Measurements from ENCODE around the gene ZNF83. TPM values are rescaled to one million over a fixed set of nuclear protein-coding genes. Genes with fewer than 3 reads are reported as not detected.
"Not testable (repeated sequence)": the region's sequence is repeated elsewhere in the genome, so short reads cannot be mapped to it uniquely, and the experiment has no call there.

Gene ZNF83
- total and polyA plus RNA-seq, 2 experiments from 2014 or later = 33.1 to 134 TPM

DNA sequence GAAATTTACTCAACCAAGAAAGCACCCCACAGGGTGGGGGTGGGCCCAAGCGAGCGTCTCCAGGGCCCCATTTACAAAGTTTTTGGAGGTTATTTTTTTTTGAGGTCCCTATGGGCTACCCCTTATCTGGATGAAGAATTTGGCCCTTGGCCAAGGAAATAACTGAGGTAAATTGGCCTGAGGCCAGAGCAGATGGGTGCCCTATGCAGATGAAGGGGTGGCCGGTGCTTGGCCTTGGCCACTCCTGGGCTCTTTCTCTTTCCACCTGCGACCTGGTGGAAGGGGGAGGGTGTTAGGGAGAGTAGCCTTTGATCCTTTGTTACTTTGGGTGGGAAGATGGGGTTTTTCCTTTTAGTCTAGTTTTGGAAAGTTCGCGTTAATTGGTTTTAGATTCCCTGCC, 52.6 kb downstream of the ZNF83 start:
- H3K36me3 ChIP-seq = peaks cover 13% of the 10 kb centered on the region
- TF ChIP-seq, protein P1, sequence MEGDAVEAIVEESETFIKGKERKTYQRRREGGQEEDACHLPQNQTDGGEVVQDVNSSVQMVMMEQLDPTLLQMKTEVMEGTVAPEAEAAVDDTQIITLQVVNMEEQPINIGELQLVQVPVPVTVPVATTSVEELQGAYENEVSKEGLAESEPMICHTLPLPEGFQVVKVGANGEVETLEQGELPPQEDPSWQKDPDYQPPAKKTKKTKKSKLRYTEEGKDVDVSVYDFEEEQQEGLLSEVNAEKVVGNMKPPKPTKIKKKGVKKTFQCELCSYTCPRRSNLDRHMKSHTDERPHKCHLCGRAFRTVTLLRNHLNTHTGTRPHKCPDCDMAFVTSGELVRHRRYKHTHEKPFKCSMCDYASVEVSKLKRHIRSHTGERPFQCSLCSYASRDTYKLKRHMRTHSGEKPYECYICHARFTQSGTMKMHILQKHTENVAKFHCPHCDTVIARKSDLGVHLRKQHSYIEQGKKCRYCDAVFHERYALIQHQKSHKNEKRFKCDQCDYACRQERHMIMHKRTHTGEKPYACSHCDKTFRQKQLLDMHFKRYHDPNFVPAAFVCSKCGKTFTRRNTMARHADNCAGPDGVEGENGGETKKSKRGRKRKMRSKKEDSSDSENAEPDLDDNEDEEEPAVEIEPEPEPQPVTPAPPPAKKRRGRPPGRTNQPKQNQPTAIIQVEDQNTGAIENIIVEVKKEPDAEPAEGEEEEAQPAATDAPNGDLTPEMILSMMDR (IDR thresholded peaks at IDR 0.05; ENCODE audit: low read depth, low read length) = no peak
- DNase-seq (ENCODE audit: low read depth in 1 of 2, low spot score in 1 of 2) = no peak
- no peak overlapping the region for H3K4me3 ChIP-seq
- no peaks in the 10 kb centered on the region for H3K4me1 ChIP-seq (ENCODE audit: low read depth)
- H3K9me3 ChIP-seq (ENCODE audit: low read depth) = no peaks in the 10 kb centered on the region
- no peaks in the 10 kb centered on the region for H3K27me3 ChIP-seq
- H3K27ac ChIP-seq = no peak overlapping the region

DNA sequence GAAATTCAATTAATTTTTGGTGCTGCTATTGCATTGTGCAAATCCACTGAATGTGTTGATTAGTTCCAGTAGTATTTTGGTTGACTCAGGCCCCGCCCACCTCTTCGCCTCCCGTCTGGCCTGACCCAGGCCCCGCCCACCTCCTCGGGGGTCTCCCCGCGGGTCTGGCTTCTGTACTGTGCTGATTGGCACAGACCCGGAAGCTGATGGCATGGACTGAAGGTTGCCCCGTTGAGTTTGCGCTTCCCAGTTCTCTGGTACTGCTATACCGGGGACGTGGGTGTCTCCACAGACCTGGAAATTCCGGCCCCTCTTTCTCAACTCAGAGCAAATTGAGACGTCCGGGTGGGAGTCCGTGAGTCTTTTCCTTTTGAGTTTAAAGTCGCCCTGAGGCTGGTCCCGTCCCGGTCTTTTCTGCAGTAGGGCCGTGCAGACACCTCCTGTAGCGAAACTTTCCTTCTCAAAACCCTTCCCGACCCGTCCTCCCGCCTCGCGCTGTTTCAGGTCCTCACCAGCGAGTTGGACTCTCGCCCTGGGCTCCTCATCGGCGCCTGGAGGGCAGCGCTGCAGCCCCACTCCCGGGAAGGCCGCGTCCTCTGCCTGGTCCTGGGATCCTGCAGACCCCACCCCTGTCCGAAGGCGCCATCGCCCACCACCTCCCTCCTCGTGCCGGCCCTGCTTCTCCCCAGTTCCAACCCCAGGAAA, 53.3 kb downstream of the ZNF83 start:
- Histone ChIP-seq H3K4me1 (ENCODE audit: low read depth) (no peaks in the 10 kb centered on the region), H3K27ac (no peak overlapping the region), H3K27me3 (no peaks in the 10 kb centered on the region), H3K36me3 (peaks cover 13% of the 10 kb centered on the region), H3K4me3 (no peak overlapping the region), H3K9me3 (ENCODE audit: low read depth) (no peaks in the 10 kb centered on the region)
- peak in 1 of 2 donors; percentile 26 for DNase-seq (ENCODE audit: low read depth in 1 of 2, low spot score in 1 of 2)
- TF ChIP-seq, protein P1 (IDR thresholded peaks at IDR 0.05; ENCODE audit: low read depth, low read length) = no peak

DNA sequence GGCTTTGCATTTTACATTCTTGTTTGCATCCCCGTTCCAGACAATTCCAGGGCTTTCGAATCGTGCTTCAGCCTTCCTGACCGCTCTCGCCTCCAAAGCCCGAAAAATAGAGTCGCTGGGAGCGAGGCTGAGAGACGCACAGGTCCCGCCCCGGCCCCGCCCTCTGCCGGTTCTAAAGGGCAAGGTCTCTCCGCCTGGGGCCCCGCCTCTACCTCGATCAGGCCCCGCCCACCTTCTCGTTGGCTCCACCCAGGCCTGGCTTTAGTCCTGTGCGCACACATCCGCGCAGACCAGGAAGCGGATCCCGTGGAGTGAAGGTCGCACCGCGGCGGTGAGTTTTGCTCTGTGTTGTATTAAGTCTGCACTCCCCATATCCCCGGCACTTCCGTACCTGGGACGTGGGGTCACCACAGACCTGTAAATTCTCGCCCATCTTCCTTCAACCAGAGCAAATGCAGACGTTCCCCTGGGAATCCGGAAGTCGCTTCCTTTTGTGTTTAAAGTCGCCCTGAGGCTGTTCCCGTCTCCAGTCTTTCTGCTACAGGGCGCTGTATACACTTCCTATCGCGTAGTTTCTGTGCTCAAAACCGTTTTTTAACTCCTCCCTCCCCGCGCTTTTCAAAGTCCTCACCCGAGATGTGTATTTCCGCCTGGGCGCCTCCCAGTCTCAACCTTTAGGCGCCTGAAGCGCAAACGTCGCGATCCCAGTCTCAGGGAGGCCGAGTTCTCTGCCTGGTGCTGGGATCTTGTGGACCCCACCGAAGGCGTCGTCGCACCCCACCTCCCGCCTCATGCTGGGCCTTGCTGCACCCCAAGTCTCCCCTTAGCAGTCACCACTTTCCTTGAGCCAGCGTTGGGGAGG, 67.9 kb downstream of the ZNF83 start, which contains the start of gene ZNF701:
Gene ZNF701 (plus strand): TSS at position 288 of the 862 bp plus-strand sequence. CDS start 3,861 bp downstream, outside the sequence.
- no peaks in the 10 kb centered on the region for H3K27me3 ChIP-seq
- peak within 1 kb of the TSS; percentile 67 for H3K4me3 ChIP-seq
- H3K4me1 ChIP-seq (ENCODE audit: low read depth) = peaks cover 5% of the 10 kb centered on the region
- H3K27ac ChIP-seq = peak within 1 kb of the TSS; percentile 91
- TF ChIP-seq, protein P1 (IDR thresholded peaks at IDR 0.05; ENCODE audit: low read depth, low read length) = peak; percentile 17
- peak; percentile 94 to 96 for DNase-seq (ENCODE audit: low read depth in 1 of 2, low spot score in 1 of 2)
- no peaks in the 10 kb centered on the region for H3K9me3 ChIP-seq (ENCODE audit: low read depth)
- H3K36me3 ChIP-seq = peaks cover 2% of the 10 kb centered on the region

DNA sequence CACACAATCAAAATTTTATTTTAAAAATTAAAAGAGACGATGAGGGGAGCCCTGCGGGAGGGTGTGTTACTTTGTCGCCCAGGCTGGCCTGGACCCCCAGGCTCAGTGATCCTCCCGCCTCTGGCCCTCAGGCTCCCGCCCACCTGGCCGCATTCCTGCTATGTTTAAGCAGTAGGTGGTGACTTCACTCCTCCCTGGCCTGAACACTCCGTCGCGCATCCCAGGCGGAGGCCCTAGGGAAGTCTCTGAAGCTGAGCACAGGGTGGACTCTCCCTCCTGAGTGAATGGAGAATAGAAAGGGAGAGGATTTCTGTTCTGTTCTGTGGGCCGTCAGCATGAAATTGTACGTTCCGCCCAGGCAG, 68.5 kb downstream of the ZNF83 start:
- not testable (repeated sequence) for H3K4me1 ChIP-seq (ENCODE audit: low read depth); H3K36me3 ChIP-seq; H3K9me3 ChIP-seq (ENCODE audit: low read depth); H3K27me3 ChIP-seq
- Histone ChIP-seq H3K4me3 (peak overlapping the region; percentile 67), H3K27ac (peak overlapping the region; percentile 91)
- DNase-seq (ENCODE audit: low read depth in 1 of 2, low spot score in 1 of 2) = peak in 1 of 2 donors; percentile 57

DNA sequence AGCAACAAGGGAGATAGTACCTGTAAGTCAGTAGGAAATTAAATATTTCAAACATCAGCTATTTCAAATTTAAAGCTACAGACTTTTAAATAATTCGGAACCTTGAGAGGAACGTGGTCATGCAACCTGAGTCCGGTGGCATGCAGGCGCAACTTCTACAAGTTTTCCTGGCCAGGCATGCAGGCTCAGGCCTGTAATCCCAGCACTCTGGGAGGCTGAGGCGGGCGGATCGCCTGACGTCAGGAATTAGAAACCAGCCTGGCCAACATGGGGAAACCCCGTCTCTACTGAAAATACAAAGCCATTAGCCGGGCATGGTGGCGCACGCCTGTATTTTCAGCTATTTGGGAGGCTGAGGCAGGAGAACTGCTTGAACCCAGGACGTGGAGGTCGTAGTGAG, 70.2 kb downstream of the ZNF83 start:
- Histone ChIP-seq H3K4me3 (no peak overlapping the region), H3K9me3 (ENCODE audit: low read depth) (no peaks in the 10 kb centered on the region), H3K4me1 (ENCODE audit: low read depth) (peaks cover 5% of the 10 kb centered on the region), H3K27me3 (no peaks in the 10 kb centered on the region), H3K36me3 (no peaks in the 10 kb centered on the region), H3K27ac (no peak overlapping the region)
- TF ChIP-seq, protein P1 (IDR thresholded peaks at IDR 0.05; ENCODE audit: low read depth, low read length) = no peak
- no peak for DNase-seq (ENCODE audit: low read depth in 1 of 2, low spot score in 1 of 2)

DNA sequence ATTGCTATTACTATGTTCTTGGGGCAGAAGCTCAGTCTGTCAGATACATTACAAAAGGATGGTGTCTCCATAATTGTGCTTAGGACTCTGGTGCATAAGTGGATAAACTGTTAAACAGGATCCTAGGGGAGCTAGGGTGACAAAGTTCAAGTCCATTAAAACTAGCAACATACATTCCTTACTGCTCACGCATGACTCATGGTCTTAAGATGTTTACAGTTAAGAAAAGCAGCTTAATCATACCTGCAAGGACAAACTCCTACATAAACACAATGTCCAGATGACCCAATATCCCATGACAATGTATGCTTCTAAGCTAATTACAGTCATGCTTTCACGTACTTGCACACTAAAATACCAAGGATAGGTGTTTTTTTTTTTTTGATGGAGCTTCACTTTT, 71.6 kb downstream of the ZNF83 start:
- no peaks in the 10 kb centered on the region for H3K36me3 ChIP-seq
- H3K9me3 ChIP-seq (ENCODE audit: low read depth) = no peaks in the 10 kb centered on the region
- no peak overlapping the region for H3K27ac ChIP-seq
- no peak overlapping the region for H3K4me3 ChIP-seq
- no peaks in the 10 kb centered on the region for H3K27me3 ChIP-seq
- H3K4me1 ChIP-seq (ENCODE audit: low read depth) = peaks cover 5% of the 10 kb centered on the region
- DNase-seq (ENCODE audit: low read depth in 1 of 2, low spot score in 1 of 2) = peak in 1 of 2 donors; percentile 14
- TF ChIP-seq, protein P1 (IDR thresholded peaks at IDR 0.05; ENCODE audit: low read depth, low read length) = no peak

Data from cardiac muscle cell (in vitro differentiated cells and primary cell).